Upper lobe of left lung (tissue), 4 donors: Measurements from ENCODE around the gene UXS1.

Source experiments
- EP300 ChIP-seq, 4 donors: sonication (generic); formaldehyde crosslinking; IDR thresholded peaks; one replicate each; pipeline ENCODE4 v1.5.1; 2017; ENCODE audit warnings: antibody characterized with exemption in 4 of 4, control low read depth in 2 of 4
- POLR2A ChIP-seq, 4 donors: fragments of 450-650 bp; IDR thresholded peaks; one replicate each; pipeline ENCODE4 v1.5.1; 2016 to 2017; ENCODE audit warnings: antibody characterized with exemption in 4 of 4, mild to moderate bottlenecking in 2 of 4
- TF ChIP-seq, protein P1 (sequence below), 6 experiments: fragments of 450-650 bp in 4 of 6; fragments of 200-600 bp in 2 of 6; sonication (generic) in 2 of 6; IDR thresholded peaks; one replicate each; pipeline ENCODE4 v1.5.1; 2016 to 2019; ENCODE audit warnings: antibody characterized with exemption in 6 of 6

DNA sequence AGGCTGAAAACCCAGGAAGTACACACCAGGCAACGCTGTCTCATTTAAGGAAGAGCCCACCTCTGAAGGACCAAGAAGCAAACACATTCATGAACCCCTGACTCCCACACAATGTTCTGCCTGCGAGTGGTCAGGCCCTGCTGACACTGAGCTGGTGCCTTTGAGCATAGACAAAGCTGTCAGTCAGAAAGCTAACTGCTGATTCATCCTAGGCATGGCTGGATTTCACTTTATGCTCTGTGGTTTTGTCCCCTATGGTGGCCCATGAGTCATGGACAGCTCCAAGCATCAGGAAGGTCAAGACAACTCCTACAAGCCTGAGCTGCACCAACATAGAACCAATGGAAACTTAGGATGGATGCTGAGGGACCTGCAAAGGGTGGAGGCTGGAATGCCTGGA is 78.9 kb downstream of the UXS1 start:
- TF ChIP-seq EP300 (IDR thresholded peaks at IDR 0.05), result no peak
- TF ChIP-seq POLR2A (IDR thresholded peaks at IDR 0.05), result no peak
- TF ChIP-seq, protein P1, sequence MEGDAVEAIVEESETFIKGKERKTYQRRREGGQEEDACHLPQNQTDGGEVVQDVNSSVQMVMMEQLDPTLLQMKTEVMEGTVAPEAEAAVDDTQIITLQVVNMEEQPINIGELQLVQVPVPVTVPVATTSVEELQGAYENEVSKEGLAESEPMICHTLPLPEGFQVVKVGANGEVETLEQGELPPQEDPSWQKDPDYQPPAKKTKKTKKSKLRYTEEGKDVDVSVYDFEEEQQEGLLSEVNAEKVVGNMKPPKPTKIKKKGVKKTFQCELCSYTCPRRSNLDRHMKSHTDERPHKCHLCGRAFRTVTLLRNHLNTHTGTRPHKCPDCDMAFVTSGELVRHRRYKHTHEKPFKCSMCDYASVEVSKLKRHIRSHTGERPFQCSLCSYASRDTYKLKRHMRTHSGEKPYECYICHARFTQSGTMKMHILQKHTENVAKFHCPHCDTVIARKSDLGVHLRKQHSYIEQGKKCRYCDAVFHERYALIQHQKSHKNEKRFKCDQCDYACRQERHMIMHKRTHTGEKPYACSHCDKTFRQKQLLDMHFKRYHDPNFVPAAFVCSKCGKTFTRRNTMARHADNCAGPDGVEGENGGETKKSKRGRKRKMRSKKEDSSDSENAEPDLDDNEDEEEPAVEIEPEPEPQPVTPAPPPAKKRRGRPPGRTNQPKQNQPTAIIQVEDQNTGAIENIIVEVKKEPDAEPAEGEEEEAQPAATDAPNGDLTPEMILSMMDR (IDR thresholded peaks at IDR 0.05), result no peak
